Posterior cingulate gyrus (tissue), 11 donors: ENCODE data around the gene SLC41A2.
A peak's percentile ranks its signal among the peaks of the same experiment; 100 is the strongest.
"Not testable (repeated sequence)": the region's sequence is repeated elsewhere in the genome, so short reads cannot be mapped to it uniquely, and the experiment has no call there.

Experiments used
- DNase-seq, 10 donors: peaks; one replicate each; pipeline versions ENCODE4 v3.0.0 to v3.0.0-alpha.2; 2020 to 2021; ENCODE audit warnings: mixed read lengths in 3 of 10
- intact Hi-C: fragments of 100-400 bp; cut with DNase I; formaldehyde crosslinking; loops from one replicate; pipeline ENCODE4 v1.15.1; 2023

The SLC41A2 gene

DNA sequence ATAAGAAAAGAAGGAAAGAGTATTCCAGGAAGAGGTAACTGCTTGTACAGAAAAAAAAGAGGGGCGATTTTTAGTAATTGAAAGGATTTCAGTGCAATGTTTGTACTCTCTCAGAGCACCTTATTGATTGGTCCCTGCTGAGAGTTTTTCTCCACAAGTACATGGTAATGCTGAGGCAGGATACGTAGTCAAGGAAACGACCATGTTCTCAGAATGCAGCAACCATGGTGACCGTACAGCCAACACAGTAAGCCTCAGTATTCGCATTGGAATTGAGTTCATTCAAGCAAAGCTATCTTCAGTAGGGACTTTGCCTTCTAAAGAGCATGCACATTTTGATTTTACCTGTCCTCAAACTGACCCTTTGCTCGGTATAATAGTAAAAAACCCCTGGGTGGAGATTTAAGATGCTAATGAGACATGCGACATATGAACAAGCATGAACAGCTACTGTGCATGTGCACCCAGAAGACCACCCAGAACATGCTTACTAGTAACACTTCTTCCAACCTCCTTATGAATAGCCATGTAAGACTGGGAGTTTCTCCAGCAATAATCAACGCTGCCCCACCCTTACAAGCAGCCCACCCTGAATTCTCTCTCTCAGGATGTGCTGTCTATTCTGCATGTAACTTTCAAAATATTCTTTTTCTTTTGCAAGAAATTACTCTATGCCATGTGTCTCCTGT is 6.2 kb upstream of the SLC41A2 start:
- DNase-seq = no peak
- intact Hi-C loops = no loop called here

DNA sequence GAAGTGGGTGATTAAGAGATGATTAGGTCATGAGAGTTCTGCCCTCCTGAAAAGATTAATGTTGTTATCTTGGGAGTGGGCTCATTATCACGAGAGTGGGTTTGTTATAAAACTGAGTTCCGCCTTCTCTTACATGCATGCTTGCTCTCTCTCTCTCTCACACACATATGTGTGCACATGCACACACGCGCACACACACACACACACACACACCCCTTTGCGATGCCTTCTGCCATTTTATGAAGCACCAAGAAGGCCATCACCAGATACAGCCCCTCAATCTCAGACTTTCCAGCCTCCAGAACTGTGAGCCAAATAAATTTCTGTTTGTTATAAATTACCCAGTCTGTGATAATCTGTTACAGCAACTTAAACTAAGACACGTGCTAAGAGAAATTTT is 5.7 kb upstream of the SLC41A2 start:
- DNase-seq = no peak
- intact Hi-C loops = no loop called here

DNA sequence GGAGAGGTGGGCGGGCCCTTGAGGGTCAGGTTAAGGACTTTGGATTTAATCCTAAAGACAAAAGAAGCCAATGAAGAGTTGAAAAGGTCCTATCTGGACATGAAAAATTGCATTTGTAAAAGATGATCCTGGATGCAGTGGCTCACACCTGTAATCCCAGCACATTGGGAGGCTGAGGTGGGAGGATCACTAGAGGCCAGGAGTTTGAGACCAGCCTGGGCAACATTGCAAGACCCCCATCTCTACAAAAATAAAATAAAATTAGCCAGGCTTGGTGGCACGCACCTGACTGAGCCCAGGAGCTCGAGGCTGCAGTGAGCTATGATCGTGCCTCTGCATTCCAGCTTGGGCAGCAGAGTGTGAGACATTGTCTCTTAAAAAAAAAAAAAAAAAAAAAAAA is 2.4 kb upstream of the SLC41A2 start:
- no peak for DNase-seq
- intact Hi-C loops = no loop called here

DNA sequence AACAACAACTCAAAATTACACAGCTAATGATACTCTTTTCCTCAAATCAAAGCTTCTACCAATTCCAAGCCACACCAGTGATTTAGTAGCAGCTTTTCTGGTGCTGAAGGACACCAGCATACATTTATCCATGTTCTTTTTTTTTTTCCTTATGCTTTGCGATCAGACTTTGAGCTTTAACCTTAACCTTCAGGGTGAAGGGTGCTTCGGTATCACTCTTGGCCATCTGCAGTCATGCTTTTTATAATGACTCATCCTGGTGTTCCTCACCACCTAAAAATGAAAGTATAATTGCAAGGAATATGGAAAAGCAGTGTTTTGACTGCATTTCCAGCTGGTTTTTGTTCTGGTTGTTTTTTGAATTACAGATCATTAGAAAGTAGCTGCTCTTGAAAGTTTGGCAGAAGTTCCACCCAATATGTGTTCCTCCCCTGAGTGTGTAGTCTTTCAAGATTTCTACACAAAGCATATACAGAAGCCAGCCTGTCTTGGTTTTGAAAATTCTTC is 1.3 kb upstream of the SLC41A2 start:
- intact Hi-C loops = no loop called here
- DNase-seq = no peak

DNA sequence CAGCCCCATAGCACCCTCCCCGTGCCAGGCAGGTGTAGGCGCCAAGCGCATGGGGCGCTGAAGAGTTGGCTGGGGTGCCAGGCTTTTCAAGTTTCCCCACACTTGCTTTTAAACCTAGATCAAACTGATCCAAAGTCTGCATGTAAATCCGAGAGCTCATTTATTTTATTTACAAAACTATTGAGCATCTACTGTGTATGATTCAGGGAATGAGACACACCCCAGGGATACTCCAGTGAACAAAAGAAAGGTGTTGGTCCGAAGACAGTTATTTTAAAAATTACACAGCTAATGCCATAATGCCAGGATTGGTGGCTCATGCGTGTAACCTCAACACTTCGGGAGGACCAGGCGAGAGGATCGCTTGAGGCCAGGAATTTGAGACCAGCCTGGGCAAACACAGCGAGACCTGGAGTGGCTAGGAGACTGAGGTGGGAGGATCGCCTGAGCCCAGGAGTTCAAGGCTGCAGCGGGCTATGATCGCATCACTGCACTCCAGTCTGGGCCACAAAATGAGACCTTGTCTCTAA is 780 bp upstream of the SLC41A2 start:
- intact Hi-C loops = no loop called here
- no peak for DNase-seq

DNA sequence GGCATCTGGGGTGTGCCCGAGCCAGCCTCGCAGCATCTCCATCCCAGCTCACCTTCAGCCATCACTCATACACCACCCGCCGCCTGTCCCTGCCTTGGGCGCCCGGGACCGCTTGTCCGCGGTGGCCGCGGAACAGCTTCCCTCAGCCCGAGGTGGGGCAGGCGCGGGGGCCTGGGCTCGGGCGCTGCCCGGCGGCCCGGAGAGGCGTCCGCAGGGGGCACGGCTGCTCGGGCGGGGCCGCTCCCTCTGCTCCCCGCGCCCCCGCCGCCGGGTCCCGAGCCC is 430 bp downstream of the SLC41A2 start:
- peak in 8 of 10 donors; percentile 18 to 91 (median 31) for DNase-seq

DNA sequence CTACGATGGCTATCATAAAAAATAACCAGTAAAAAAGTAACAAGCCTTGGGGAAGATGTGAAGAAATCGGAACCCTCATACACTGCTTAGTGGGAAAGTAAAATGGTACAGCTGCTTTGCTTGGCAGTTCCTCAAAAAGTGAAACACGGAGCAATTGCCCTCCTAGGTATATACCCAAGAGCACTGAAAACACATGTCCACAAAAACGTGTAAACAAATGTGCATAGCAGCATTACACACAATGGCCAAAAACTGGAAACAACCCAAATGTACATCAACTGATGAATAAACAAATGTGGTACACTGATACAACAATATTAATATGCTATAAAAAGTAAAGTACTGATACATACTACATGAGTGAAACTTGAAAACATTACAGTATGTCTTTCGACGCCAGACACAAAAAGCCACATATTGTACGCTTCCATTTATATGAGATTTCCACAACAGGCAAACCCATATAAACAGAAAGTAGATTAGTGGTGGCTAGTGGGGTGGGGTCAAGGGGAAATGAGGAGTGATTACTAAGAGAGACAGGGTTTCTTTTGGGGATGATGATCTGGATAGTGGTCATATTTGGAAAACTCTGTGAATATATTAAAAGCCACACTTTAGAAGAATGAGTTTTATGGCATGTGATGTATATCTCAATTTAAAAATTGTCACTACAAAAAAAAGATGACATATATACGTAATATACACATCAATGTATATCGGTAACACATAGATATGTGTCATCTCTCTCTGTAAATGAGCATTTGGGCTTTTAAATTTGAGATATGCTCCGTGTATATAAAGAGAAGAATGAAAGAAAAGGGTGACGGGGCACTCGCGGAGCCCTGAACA is 996 bp downstream of the SLC41A2 start:
- DNase-seq = no peak
- intact Hi-C loops = no loop called here

More for the DNA sequence above, 430 bp downstream of the SLC41A2 start:
- intact Hi-C loops = no loop called here

DNA sequence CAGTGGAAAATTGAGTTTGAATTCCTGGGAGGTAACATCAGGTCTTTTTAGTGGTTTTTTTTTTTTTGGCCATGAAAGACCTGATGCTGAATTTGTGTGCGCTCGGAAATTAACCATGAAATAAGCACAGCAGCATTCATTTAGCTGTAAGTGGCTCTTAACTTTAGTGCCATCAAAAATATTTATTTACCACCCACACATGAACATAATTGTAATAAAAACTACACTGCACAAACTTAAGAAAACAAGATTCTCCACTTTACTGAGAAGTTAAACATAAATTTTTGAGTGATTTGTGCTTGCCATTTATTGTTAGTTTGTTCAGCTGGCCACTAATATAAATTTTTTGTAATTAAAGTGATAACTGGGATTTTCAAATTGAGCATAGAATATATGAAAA is 2.4 kb downstream of the SLC41A2 start:
- no peak for DNase-seq
- intact Hi-C loops = no loop called here

DNA sequence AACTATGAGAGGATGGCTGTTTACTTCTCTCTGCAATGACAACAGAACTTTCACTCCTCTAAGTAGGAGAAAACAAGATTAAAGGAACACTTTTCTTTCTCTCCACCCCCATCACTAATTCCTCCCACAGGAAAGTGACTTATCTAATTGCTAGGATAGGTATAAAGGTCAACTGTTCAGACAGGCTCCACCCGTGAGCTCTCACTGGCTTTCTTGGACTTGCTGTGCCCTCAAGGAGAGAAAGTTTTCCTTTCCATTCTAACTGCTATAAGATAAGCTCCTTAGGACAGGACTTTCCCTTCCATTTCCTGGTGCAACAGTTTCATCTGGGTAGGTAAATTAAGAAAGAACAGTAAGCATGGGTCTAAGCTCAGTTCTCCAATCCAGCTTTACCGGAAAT is 4.8 kb downstream of the SLC41A2 start:
- no peak for DNase-seq
- intact Hi-C loops = no loop called here

DNA sequence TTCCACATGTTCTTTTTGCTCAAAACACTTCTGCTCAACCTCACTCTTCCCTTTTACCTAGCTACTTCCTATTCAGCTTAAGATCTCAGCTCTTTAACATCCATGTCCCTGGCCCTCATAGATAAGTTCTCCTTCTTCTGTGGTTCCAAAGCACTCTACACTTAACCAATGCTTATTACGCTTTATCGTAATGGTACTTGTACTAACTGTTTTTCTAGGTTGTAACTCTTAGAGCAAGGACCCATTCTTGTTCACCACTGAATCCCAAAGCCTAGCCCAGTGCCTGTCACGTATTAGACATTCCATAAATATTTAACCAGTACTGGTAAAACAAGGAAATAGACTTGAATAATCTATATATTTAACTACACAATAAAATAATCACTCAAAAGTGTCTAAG is 5.3 kb downstream of the SLC41A2 start:
- intact Hi-C loops = no loop called here
- no peak for DNase-seq

DNA sequence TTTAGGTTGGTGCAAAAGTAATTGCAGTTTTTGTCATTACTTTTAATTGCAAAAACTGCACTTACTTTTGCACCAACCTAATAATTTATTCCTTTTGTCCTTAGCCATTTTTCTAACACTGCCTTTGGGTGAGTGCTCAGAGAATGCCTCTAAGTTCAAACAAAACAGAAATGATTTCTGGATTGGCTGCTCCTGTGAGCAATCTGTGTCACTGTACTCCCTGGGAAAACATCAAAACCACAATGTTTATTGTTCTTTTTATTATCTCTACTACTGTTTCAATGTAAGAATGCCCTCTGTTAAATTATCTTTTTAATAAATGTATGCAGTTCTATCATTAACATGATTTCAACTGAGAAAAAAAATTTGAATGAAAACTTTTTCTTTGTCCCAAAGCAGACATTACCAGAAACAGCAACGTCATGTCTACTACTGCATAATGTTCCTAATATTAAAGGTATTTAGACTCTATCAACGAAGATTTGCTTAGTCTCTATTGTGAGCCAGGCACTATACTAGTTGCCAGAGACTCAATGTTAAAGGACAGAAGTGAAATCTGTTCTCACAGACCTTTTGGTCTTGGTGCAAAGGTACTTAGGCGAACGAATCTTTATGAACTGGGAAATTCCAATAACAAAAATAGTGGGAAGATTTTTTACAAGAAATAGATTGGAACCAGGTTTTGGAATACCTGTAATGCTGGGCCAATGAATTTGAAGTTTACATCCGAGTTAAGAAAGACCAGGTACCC is 6.2 kb downstream of the SLC41A2 start:
- no peak for DNase-seq
- intact Hi-C loops = no loop called here

DNA sequence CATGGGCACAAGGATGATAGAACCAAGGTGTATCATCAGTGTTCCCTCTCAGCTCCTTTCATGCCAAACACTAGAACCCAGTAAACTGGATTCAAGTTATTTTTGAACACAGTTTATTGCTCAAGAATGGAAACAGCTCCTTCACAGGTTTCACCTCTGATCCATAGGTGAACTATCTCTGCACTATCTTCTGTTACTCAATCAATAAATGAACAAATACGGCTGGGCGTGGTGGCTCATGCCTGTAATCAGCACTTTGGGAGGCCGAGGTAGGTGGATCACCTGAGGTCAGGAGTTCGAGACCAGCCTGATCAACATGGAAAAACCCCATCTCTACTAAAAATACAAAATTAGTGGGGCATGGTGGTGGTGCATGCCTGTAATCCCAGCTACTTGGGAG is 9.4 kb downstream of the SLC41A2 start:
- intact Hi-C loops, DNase-seq: not testable (repeated sequence)

DNA sequence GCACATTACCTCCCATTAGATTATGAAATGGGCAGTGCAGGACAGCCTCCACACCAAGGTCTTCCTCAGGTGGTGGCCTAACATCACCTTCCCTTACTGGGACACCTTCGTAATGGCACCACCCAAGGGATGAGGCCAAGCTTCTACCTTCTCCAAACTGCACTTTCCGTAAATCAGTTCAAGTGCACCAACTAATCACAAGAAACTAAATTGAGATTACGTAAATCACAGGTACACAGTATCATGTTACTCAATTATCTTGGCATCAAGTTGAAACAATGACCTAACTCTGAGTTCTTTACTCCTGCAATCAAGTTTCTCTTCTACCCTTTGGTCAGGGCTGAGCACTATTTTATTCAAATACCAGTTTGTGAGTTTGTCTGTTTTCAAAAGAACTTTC is 13.8 kb downstream of the SLC41A2 start:
- no peak for DNase-seq
- intact Hi-C loops = no loop called here

DNA sequence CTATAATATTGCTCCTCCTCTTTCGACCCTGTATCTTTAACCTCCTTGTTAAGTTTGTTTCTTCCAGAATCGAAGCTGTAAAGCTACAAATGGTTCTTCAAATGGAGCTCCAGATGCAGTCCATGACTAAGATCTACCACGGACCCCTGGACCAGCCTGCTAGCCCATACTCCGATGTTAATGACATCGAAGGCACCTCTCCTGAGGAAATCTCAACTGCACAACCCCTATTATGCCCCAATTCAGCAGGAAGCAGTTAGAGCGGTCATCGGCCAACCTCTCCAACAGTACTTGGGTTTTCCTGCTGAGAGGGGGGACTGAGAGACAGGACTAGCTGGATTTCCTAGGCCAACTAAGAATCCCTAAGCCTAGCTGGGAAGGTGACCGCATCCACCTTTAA is 14.7 kb downstream of the SLC41A2 start:
- DNase-seq, intact Hi-C loops: not testable (repeated sequence)

DNA sequence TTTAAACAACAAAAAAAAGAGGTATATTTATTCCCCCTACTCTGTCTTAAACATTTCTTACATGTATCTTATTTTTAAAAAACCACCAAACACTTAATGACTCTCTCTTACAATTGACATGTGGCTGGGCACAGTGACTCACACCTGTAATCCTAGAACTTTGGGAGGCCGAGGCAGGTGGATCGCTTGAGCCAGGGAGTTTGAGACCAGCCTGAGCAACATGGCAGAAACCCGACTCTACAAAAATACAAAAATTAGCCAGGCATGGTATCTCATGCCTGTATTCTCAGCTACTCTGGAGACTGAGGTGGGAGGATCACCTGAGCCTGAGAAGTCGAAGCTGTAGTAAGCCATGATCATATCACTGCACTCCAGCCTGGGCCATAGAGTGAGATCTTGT is 16.0 kb downstream of the SLC41A2 start:
- intact Hi-C loops = no loop called here
- DNase-seq = no peak

DNA sequence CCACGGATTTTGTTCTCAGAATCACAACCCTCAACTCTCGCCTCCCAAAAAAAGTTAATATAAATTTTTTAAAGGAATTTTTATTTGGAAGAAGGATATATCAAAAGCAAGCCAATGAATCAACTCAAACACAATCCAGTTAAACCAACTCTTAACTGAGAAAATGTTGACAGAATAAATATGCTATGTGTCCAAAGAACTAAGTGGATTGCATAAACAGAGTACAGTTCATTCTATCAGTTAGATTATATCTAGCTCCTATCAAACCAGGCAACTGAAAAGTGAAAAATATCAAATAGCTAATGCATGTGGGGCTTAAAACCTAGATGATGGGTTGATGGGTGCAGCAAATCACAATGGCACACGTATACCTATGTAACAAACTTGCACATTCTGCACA is 16.6 kb downstream of the SLC41A2 start:
- intact Hi-C loops = no loop called here
- no peak for DNase-seq

DNA sequence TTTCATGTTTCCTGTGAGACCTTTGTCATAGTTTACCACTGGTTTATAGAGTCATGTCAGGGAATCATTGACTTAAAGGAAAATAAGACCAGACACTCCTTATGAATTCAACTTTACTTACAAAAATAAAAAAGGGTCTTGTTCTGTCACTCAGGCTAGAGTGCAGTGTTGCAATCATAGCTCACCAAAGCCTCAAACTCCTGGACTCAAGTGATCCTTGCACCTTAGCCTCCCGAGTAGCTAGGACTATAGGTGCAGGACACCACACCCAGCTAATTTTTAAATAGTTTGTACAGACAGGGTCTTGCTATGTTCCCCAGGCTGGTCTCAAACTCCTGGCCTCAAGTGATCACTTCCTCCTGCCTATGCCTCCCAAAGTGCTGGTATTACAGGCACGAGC is 19.0 kb downstream of the SLC41A2 start:
- DNase-seq = no peak
- intact Hi-C loops = no loop called here

DNA sequence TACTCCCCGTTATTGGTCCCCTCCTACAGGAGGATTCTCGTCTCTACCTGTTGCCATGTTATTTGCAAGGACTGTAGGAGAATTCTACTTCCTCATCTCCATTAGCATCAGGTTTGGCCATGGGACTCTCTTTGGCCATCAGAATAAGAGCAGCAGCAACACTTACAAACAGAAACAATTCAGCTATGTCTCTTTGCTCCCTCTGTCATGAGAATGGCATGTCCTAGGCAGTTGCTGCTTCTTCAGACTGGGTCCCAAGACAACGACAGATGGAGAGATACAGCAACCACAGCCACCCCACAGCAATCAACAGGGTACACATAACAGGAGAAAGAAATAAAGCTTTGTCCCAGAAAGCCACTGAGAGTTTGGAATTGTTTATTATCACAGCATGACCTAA is 19.7 kb downstream of the SLC41A2 start:
- DNase-seq = no peak
- intact Hi-C loops = no loop called here

DNA sequence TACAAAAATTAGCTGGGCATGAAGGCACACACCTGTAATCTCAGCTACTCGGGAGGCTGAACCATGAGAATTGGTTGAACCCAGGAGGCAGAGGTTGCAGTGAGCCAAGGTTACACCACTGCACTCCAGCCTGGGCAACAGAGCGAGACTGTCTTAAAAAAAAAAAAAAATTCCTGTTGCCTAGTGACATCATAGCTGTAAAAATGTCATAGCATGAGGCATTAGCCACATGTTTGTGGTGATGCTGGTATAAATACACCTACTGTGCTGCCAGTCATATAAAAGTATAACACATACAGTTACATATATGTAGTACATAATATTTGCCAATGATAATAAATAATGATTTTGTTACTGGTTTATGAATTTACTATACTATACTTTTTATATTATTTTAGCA is 22.2 kb downstream of the SLC41A2 start:
- no peak for DNase-seq
- intact Hi-C loops = no loop called here

DNA sequence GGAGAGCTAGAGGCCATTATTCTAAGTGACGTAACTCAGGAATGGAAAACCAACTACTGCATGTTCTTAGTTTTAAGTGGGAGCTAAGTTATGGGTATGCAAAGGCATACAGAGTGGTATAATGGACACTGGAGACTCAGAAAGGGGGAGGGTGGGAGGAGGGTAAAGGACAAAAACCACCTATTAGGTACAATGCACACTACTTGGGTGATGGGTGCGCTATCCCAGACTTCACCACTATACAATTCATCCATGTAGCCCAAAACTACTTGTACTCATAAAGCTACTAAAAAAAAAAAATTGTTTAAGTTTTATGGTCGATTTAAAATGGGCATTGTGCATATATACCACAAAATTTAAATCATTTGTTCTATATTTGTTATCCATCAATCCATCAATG is 24.3 kb downstream of the SLC41A2 start:
- intact Hi-C loops = no loop called here
- no peak for DNase-seq

DNA sequence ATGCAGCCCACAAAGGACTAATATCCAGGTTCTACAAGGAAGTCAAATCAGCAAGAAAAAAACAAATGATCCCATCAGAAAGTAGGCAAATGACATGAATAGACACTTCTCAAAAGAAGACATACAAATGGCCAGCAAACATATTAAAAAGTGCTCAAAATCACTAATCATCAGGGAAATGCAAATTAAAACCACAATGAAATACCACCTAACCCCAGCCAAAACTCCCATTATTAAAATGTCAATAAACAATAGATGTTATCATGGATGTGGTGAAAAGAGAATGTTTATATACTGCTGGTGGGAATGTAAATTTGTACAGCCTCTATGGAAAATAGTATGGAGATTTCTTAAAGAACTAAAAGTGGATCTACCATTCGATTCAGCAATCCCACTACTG is 25.0 kb downstream of the SLC41A2 start:
- intact Hi-C loops = no loop called here
- DNase-seq = no peak
